Measurements from ENCODE around the gene TPCN2.
A peak's percentile ranks its signal among the peaks of the same experiment; 100 is the strongest.
"Not testable (repeated sequence)": the region's sequence is repeated elsewhere in the genome, so short reads cannot be mapped to it uniquely, and the experiment has no call there.

Gene TPCN2

GRCh38 chr11:69131121-69131566 is 82.4 kb downstream of the TPCN2 start:
- no peak for TF ChIP-seq CTCF (IDR thresholded peaks at IDR 0.05; ENCODE audit: low read depth, low read length)
- no peaks in the 10 kb centered on the region for H3K27me3 ChIP-seq (ENCODE audit: insufficient read depth, low read depth, severe bottlenecking)

GRCh38 chr11:69131644-69132300 is 83.0 kb downstream of the TPCN2 start:
- Histone ChIP-seq H3K4me3 (ENCODE audit: low read depth, low read length) (no peak overlapping the region), H3K36me3 (no peaks in the 10 kb centered on the region), H3K9me3 (ENCODE audit: severe bottlenecking) (peaks cover 15% of the 10 kb centered on the region), H3K27ac (no peak overlapping the region), H3K27me3 (ENCODE audit: insufficient read depth, low read depth, severe bottlenecking) (no peaks in the 10 kb centered on the region)
- TF ChIP-seq CTCF (IDR thresholded peaks at IDR 0.05; ENCODE audit: low read depth, low read length) = peak; percentile 94
- DNase-seq = peak; percentile 76

More at GRCh38 chr11:69131121-69131566, 82.4 kb downstream of the TPCN2 start:
- Histone ChIP-seq H3K9me3 (ENCODE audit: severe bottlenecking) (peaks cover 15% of the 10 kb centered on the region), H3K4me3 (ENCODE audit: low read depth, low read length) (no peak overlapping the region), H3K27ac (no peak overlapping the region), H3K36me3 (no peaks in the 10 kb centered on the region)
- no peak for DNase-seq

GRCh38 chr11:69132301-69132670 is 83.6 kb downstream of the TPCN2 start:
- Histone ChIP-seq H3K27ac (no peak overlapping the region), H3K4me3 (ENCODE audit: low read depth, low read length) (no peak overlapping the region), H3K9me3 (ENCODE audit: severe bottlenecking) (peaks cover 15% of the 10 kb centered on the region), H3K27me3 (ENCODE audit: insufficient read depth, low read depth, severe bottlenecking) (no peaks in the 10 kb centered on the region), H3K36me3 (no peaks in the 10 kb centered on the region)
- no peak for TF ChIP-seq CTCF (IDR thresholded peaks at IDR 0.05; ENCODE audit: low read depth, low read length)
- no peak for DNase-seq

GRCh38 chr11:69133251-69133650 is 84.5 kb downstream of the TPCN2 start:
- Histone ChIP-seq H3K27me3 (ENCODE audit: insufficient read depth, low read depth, severe bottlenecking) (no peaks in the 10 kb centered on the region), H3K9me3 (ENCODE audit: severe bottlenecking) (peaks cover 13% of the 10 kb centered on the region), H3K27ac (no peak overlapping the region), H3K4me3 (ENCODE audit: low read depth, low read length) (no peak overlapping the region), H3K36me3 (no peaks in the 10 kb centered on the region)
- no peak for TF ChIP-seq CTCF (IDR thresholded peaks at IDR 0.05; ENCODE audit: low read depth, low read length)
- DNase-seq = no peak

- H3K27me3 ChIP-seq (ENCODE audit: insufficient read depth, low read depth, severe bottlenecking); H3K4me3 ChIP-seq (ENCODE audit: low read depth, low read length); H3K27ac ChIP-seq; H3K36me3 ChIP-seq; DNase-seq; H3K9me3 ChIP-seq (ENCODE audit: severe bottlenecking): not testable (repeated sequence)
Measured at GRCh38 chr11:69134182-69134581, 85.5 kb downstream of the TPCN2 start.

- DNase-seq = no peak
- H3K4me3 ChIP-seq (ENCODE audit: low read depth, low read length) = no peak overlapping the region
- H3K27me3 ChIP-seq (ENCODE audit: insufficient read depth, low read depth, severe bottlenecking) = no peaks in the 10 kb centered on the region
- peaks cover 6% of the 10 kb centered on the region for H3K9me3 ChIP-seq (ENCODE audit: severe bottlenecking)
- no peak for TF ChIP-seq CTCF (IDR thresholded peaks at IDR 0.05; ENCODE audit: low read depth, low read length)
- no peaks in the 10 kb centered on the region for H3K36me3 ChIP-seq
- H3K27ac ChIP-seq = no peak overlapping the region
Measured at GRCh38 chr11:69134957-69135356, 86.2 kb downstream of the TPCN2 start.
